ENCODE measurements around the gene USH2A.

- TF ChIP-seq CTCF (IDR thresholded peaks at IDR 0.05 in 2 of 3, conservative IDR thresholded peaks at IDR 0.05 in 1 of 3; ENCODE audit: borderline replicate concordance in 1 of 3, insufficient read depth in 1 of 3, low read depth in 2 of 3, low read length in 2 of 3) (no peak), POLR2AphosphoS5 (IDR thresholded peaks at IDR 0.05; ENCODE audit: low read depth, low read length) (no peak), POLR2A (IDR thresholded peaks at IDR 0.05; ENCODE audit: borderline replicate concordance, extremely low read depth, insufficient read depth, insufficient read length) (no peak), ELF1 (IDR thresholded peaks at IDR 0.05; ENCODE audit: borderline replicate concordance, low read depth) (no peak), CEBPB (IDR thresholded peaks at IDR 0.05; ENCODE audit: low read depth) (no peak), MAX (IDR thresholded peaks at IDR 0.05) (no peak), SP1 (IDR thresholded peaks at IDR 0.05; ENCODE audit: low read depth) (no peak), JUND (IDR thresholded peaks at IDR 0.05) (no peak)
These were observed 352.0 kb downstream of the USH2A start for GRCh38 chr1:216071262-216071661.

All from HCT116 (cell line).